Stimulated activated CD4-positive, alpha-beta T cell treated with anti-CD3 and anti-CD28 coated beads, TNF-alpha, amount 100 ng/mL, for 4 hours (primary cell): ENCODE results near the gene CACHD1.

Experiments
- DNase-seq, 3 experiments: peaks; one replicate each; pipeline ENCODE4 v3.0.0-alpha.2; 2020; ENCODE audit warnings: low read depth in 3 of 3

The CACHD1 gene

GRCh38 chr1:64523413-64524337 is 53.7 kb downstream of the CACHD1 start:
- no peak for DNase-seq

- no peak for DNase-seq
Measured at GRCh38 chr1:64524614-64525013, 54.7 kb downstream of the CACHD1 start.

GRCh38 chr1:64525116-64525686 is 55.3 kb downstream of the CACHD1 start:
- DNase-seq, result no peak

- DNase-seq, result no peak
Measured at GRCh38 chr1:64526312-64526711, 56.4 kb downstream of the CACHD1 start.

- DNase-seq, result no peak
Measured at GRCh38 chr1:64527165-64527564, 57.2 kb downstream of the CACHD1 start.

GRCh38 chr1:64527786-64528185 is 57.9 kb downstream of the CACHD1 start:
- DNase-seq, result no peak

- DNase-seq, result no peak
Measured at GRCh38 chr1:64530969-64531692, 61.2 kb downstream of the CACHD1 start.

- DNase-seq, result no peak
Measured at GRCh38 chr1:64532646-64533045, 62.7 kb downstream of the CACHD1 start.

GRCh38 chr1:64535938-64536835 is 66.3 kb downstream of the CACHD1 start:
- no peak for DNase-seq

- DNase-seq, result no peak
Measured at GRCh38 chr1:64536836-64537490, 67.0 kb downstream of the CACHD1 start.

- DNase-seq, result no peak
Measured at GRCh38 chr1:64537942-64538341, 68.0 kb downstream of the CACHD1 start.

- no peak for DNase-seq
Measured at GRCh38 chr1:64538389-64538788, 68.5 kb downstream of the CACHD1 start.

- DNase-seq, result no peak
Measured at GRCh38 chr1:64539289-64539688, 69.4 kb downstream of the CACHD1 start.

- DNase-seq, result no peak
Measured at GRCh38 chr1:64539781-64540218, 69.9 kb downstream of the CACHD1 start.

GRCh38 chr1:64540265-64540791 is 70.4 kb downstream of the CACHD1 start:
- DNase-seq, result no peak

- no peak for DNase-seq
Measured at GRCh38 chr1:64542118-64542517, 72.2 kb downstream of the CACHD1 start.

- DNase-seq, result no peak
Measured at GRCh38 chr1:64543831-64544230, 73.9 kb downstream of the CACHD1 start.

GRCh38 chr1:64545118-64545843 is 75.4 kb downstream of the CACHD1 start:
- no peak for DNase-seq

- DNase-seq, result no peak
Measured at GRCh38 chr1:64546013-64546412, 76.1 kb downstream of the CACHD1 start.
